ENCODE results near the gene CACNA1A. TPM values are rescaled to one million over a fixed set of nuclear protein-coding genes. Genes with fewer than 3 reads are reported as not detected.

CACNA1A gene
- total RNA-seq, 6 experiments from 2014 or later, result 1.3 to 13.2 (median 10.0) TPM

- Mint-ChIP-seq H3K9me3 (no peaks in the 10 kb centered on the region), H3K27me3 (ENCODE audit: insufficient read depth) (peaks cover 10% of the 10 kb centered on the region), H3K4me3 (no peak overlapping the region), H3K36me3 (ENCODE audit: low read depth) (no peaks in the 10 kb centered on the region), H3K4me1 (ENCODE audit: low read depth) (peaks cover 12% of the 10 kb centered on the region), H3K27ac (no peak overlapping the region)
- TF ChIP-seq, protein P1, sequence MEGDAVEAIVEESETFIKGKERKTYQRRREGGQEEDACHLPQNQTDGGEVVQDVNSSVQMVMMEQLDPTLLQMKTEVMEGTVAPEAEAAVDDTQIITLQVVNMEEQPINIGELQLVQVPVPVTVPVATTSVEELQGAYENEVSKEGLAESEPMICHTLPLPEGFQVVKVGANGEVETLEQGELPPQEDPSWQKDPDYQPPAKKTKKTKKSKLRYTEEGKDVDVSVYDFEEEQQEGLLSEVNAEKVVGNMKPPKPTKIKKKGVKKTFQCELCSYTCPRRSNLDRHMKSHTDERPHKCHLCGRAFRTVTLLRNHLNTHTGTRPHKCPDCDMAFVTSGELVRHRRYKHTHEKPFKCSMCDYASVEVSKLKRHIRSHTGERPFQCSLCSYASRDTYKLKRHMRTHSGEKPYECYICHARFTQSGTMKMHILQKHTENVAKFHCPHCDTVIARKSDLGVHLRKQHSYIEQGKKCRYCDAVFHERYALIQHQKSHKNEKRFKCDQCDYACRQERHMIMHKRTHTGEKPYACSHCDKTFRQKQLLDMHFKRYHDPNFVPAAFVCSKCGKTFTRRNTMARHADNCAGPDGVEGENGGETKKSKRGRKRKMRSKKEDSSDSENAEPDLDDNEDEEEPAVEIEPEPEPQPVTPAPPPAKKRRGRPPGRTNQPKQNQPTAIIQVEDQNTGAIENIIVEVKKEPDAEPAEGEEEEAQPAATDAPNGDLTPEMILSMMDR (IDR thresholded peaks at IDR 0.05), result peak; percentile 73
- DNase-seq, result peak; percentile 20
These were observed 293.4 kb downstream of the CACNA1A start for GRCh38 chr19:13212759-13213330.

DNA sequence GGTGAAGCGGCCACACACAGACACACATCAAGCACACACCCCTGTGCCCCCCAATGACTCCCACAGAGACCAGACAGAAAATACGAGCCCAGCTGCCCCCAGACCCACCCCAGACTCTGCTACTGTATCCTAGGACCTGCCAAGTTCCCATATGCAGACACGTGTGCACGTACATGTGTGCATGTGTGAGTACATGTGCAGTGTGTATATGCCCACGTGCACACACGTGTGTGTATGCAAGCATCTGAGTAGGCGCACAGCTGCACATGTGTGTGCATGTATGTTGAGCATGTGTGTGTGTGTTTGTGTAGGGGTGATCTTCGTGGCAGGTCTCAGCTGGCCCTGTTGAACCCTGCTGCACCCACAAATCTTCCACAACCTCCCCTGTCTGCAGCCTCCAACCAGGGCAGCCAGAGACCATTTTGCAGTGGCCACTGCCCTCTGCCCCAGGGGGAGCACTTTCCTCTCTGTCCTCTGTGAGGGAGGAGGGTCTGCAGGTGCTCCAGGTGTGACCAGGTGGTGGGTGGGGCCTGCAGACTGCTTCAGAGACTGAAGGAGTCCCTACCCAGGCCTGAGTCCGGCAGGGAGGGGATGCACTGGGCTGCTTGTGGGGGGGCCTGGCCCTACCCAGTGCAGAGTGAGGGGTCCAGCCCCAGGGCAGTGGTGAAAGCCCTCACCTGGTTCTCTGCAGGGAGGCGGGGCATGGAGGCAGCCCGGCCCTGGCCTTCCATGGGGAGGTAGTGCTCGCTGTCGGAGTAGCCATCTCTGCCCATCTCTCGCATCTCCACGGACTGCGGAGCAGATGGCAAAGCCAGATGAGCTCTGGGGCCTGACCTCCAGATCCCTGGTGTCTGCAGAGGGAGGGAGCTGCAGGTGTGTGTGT is 294.6 kb downstream of the CACNA1A start:
- DNase-seq, result no peak
- no peaks in the 10 kb centered on the region for H3K9me3 Mint-ChIP-seq
- no peak overlapping the region for H3K27ac Mint-ChIP-seq
- H3K4me3 Mint-ChIP-seq, result no peak overlapping the region
- TF ChIP-seq, protein P1 (IDR thresholded peaks at IDR 0.05), result no peak
- no peaks in the 10 kb centered on the region for H3K36me3 Mint-ChIP-seq (ENCODE audit: low read depth)
- H3K4me1 Mint-ChIP-seq (ENCODE audit: low read depth), result peaks cover 12% of the 10 kb centered on the region
- peaks cover 6% of the 10 kb centered on the region for H3K27me3 Mint-ChIP-seq (ENCODE audit: insufficient read depth)

DNA sequence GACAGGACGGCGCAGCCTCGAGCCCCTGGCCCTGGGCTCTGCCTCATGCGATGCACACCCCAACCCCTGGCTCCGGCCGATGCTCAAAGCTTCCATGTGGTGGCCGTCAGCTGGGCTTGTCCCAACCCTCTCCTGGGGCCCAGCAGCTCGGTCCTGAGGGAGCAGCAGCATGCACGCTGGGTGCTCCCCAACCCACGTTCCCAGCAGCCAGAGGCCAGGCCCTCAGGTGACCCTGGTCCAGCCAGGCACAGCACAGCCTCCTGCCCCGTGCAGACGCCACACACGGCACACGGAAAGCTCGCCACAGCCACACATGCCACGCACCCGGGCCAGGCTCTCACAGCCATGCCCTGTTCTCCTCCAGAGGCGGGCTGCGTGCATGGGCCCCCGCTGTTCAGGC is 295.3 kb downstream of the CACNA1A start:
- Mint-ChIP-seq H3K9me3 (no peaks in the 10 kb centered on the region), H3K36me3 (ENCODE audit: low read depth) (no peaks in the 10 kb centered on the region), H3K4me1 (ENCODE audit: low read depth) (peaks cover 10% of the 10 kb centered on the region), H3K27me3 (ENCODE audit: insufficient read depth) (peaks cover 6% of the 10 kb centered on the region), H3K4me3 (no peak overlapping the region), H3K27ac (no peak overlapping the region)
- TF ChIP-seq, protein P1 (IDR thresholded peaks at IDR 0.05), result no peak
- no peak for DNase-seq

GRCh38 chr19:13210339-13210775 is 295.9 kb downstream of the CACNA1A start:
- H3K9me3 Mint-ChIP-seq, result no peaks in the 10 kb centered on the region
- H3K4me1 Mint-ChIP-seq (ENCODE audit: low read depth), result peaks cover 7% of the 10 kb centered on the region
- no peaks in the 10 kb centered on the region for H3K36me3 Mint-ChIP-seq (ENCODE audit: low read depth)
- TF ChIP-seq, protein P1 (IDR thresholded peaks at IDR 0.05), result no peak
- DNase-seq, result no peak
- H3K4me3 Mint-ChIP-seq, result no peak overlapping the region
- H3K27me3 Mint-ChIP-seq (ENCODE audit: insufficient read depth), result peaks cover 3% of the 10 kb centered on the region
- H3K27ac Mint-ChIP-seq, result no peak overlapping the region

- TF ChIP-seq, protein P1 (IDR thresholded peaks at IDR 0.05), result 0 out of 2 replicates have a peak, but pooled peaks have one; percentile 22
- no peak for DNase-seq
- no peaks in the 10 kb centered on the region for H3K9me3 Mint-ChIP-seq
- no peak overlapping the region for H3K4me3 Mint-ChIP-seq
- H3K27ac Mint-ChIP-seq, result no peak overlapping the region
- peaks cover 3% of the 10 kb centered on the region; the same call in 1 of the 2 replicates for H3K27me3 Mint-ChIP-seq (ENCODE audit: insufficient read depth)
- no peaks in the 10 kb centered on the region for H3K36me3 Mint-ChIP-seq (ENCODE audit: low read depth)
- H3K4me1 Mint-ChIP-seq (ENCODE audit: low read depth), result peaks cover 7% of the 10 kb centered on the region
These were observed 296.6 kb downstream of the CACNA1A start for GRCh38 chr19:13209484-13210338.
